RPMI7951 (cell line): Measurements from ENCODE around the gene SGSH. TPM values are rescaled to one million over a fixed set of nuclear protein-coding genes. Genes with fewer than 3 reads are reported as not detected.
"Not testable (repeated sequence)": the region's sequence is repeated elsewhere in the genome, so short reads cannot be mapped to it uniquely, and the experiment has no call there.

Source experiments
- DNase-seq: peaks from one replicate; pipeline ENCODE4 v3.0.0-alpha.2; 2012; ENCODE audit warnings: low read depth
- total RNA-seq: library from RNA; depleted of rRNA; stranded (reverse); fragments of >200 nt; shearing (Covaris generic); gene quantifications from 2 replicates; pipeline ENCODE4 v1.2.3, GENCODE V29; 2014

The SGSH gene
- total RNA-seq, 1 experiment from 2014 or later, result 6.4 TPM

GRCh38 chr17:80210348-80211108 lies 9.6 kb downstream of the SGSH start:
- DNase-seq, result no peak

- DNase-seq, result no peak
Observed at GRCh38 chr17:80209765-80210164, 10.4 kb downstream of the SGSH start.

GRCh38 chr17:80208050-80208449 lies 12.1 kb downstream of the SGSH start:
- DNase-seq, result no peak

- no peak for DNase-seq
Observed at GRCh38 chr17:80205811-80206210, 14.3 kb downstream of the SGSH start.

GRCh38 chr17:80204626-80205468 lies 15.3 kb downstream of the SGSH start:
- no peak for DNase-seq

GRCh38 chr17:80203471-80203963 lies 16.6 kb downstream of the SGSH start:
- DNase-seq, result no peak

- DNase-seq, result no peak
Observed at GRCh38 chr17:80202197-80202596, 17.9 kb downstream of the SGSH start.

GRCh38 chr17:80201446-80201845 lies 18.7 kb downstream of the SGSH start:
- DNase-seq, result no peak

GRCh38 chr17:80199295-80199694 lies 20.8 kb downstream of the SGSH start:
- DNase-seq, result not testable (repeated sequence)

GRCh38 chr17:80198144-80198661 lies 21.9 kb downstream of the SGSH start:
- DNase-seq, result no peak

- no peak for DNase-seq
Observed at GRCh38 chr17:80196652-80197051, 23.5 kb downstream of the SGSH start.

- DNase-seq, result peak; percentile 4
Observed at GRCh38 chr17:80195671-80196529, 24.2 kb downstream of the SGSH start.

GRCh38 chr17:80195141-80195540 lies 25.0 kb downstream of the SGSH start:
- DNase-seq, result no peak

- peak; percentile 34 for DNase-seq
Observed at GRCh38 chr17:80191865-80192661, 28.1 kb downstream of the SGSH start.

GRCh38 chr17:80191192-80191591 lies 28.9 kb downstream of the SGSH start:
- no peak for DNase-seq

- no peak for DNase-seq
Observed at GRCh38 chr17:80190716-80191115, 29.4 kb downstream of the SGSH start.

GRCh38 chr17:80189611-80190010 lies 30.5 kb downstream of the SGSH start:
- DNase-seq, result no peak

GRCh38 chr17:80187515-80187941 lies 32.6 kb downstream of the SGSH start:
- DNase-seq, result peak; percentile 34

GRCh38 chr17:80187090-80187489 lies 33.0 kb downstream of the SGSH start:
- peak; percentile 37 for DNase-seq

- DNase-seq, result no peak
Observed at GRCh38 chr17:80185968-80186367, 34.2 kb downstream of the SGSH start.

- DNase-seq, result no peak
Observed at GRCh38 chr17:80184423-80184714, 35.8 kb downstream of the SGSH start.
